SH-SY5Y (cell line): ENCODE results near the gene HRNR.

Experiments used
- GATA2 ChIP-seq: IDR thresholded peaks from 2 replicates; pipeline ENCODE4 v1.6.1; 2011; ENCODE audit warnings: mild to moderate bottlenecking, low read depth, low read length
- GATA3 ChIP-seq: IDR thresholded peaks from 2 replicates; pipeline ENCODE4 v1.6.1; 2011; ENCODE audit warnings: low read depth, mild to moderate bottlenecking, low read length, moderate library complexity

DNA sequence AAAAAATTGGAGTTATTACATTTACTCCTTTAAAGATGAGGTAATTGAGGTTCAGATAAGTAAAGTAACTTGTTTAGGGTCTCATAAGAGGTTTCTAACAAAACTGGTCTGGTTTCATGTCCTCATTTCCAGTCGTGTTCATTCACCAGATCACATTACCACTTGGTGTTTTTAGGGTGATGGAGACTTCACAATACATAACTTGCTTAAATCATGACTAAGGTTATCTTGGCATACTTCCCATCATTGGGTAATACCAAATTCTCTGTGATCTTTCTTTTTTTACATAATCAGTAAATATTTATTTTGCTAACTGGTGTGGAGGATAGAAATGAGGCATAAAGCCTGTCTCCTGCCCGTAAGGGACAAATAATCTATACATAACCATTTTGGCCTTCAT is 33.4 kb downstream of the HRNR start:
- TF ChIP-seq GATA2 (no peak), GATA3 (no peak)
